ENCODE measurements around the gene BMP6. TPM values are rescaled to one million over a fixed set of nuclear protein-coding genes. Genes with fewer than 3 reads are reported as not detected.

Gene BMP6
- total RNA-seq, 1 experiment from 2014 or later: 0.28 TPM

DNA sequence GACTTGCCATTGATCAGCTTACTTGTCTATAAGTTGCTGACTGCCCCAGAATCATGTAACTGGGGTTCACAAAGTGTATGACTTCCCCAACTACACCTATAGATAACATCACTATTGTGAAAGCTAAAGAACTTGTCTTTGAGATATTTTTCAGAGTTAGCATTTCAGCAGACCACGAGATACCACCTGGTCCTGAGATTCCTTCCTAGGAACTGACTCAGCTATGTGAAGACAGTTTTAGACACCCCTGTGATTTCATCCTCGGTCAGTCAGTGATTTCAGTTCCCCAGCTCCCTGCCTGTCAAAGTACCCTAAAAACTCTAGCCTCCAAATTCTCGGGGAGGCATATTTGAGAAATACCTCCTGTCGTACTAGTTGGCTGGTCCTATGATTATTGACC is 122.3 kb downstream of the BMP6 start:
- WGBS (ENCODE audit: extremely low coverage, insufficient read length, low lambda C conversion rate): no CpG with 5 or more reads among the region's 4 CpGs
- H2BK120ac ChIP-seq (ENCODE audit: low read depth, low read length, poor library complexity, severe bottlenecking): no peak overlapping the region
- H3K79me2 ChIP-seq (ENCODE audit: insufficient read depth, low read length): no peaks in the 10 kb centered on the region

More for the DNA sequence above, 122.3 kb downstream of the BMP6 start:
- H3T11ph ChIP-seq (ENCODE audit: low read length): no peak overlapping the region
- no peak overlapping the region for H3K56ac ChIP-seq (ENCODE audit: insufficient read length, low read depth, low read length)
- H2AK5ac ChIP-seq (ENCODE audit: insufficient read length, low read length): no peak overlapping the region
- H2BK12ac ChIP-seq (ENCODE audit: insufficient read length, low read depth, low read length): no peak overlapping the region
- TF ChIP-seq, protein P1, sequence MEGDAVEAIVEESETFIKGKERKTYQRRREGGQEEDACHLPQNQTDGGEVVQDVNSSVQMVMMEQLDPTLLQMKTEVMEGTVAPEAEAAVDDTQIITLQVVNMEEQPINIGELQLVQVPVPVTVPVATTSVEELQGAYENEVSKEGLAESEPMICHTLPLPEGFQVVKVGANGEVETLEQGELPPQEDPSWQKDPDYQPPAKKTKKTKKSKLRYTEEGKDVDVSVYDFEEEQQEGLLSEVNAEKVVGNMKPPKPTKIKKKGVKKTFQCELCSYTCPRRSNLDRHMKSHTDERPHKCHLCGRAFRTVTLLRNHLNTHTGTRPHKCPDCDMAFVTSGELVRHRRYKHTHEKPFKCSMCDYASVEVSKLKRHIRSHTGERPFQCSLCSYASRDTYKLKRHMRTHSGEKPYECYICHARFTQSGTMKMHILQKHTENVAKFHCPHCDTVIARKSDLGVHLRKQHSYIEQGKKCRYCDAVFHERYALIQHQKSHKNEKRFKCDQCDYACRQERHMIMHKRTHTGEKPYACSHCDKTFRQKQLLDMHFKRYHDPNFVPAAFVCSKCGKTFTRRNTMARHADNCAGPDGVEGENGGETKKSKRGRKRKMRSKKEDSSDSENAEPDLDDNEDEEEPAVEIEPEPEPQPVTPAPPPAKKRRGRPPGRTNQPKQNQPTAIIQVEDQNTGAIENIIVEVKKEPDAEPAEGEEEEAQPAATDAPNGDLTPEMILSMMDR (conservative IDR thresholded peaks at IDR 0.05): no peak
- H2BK5ac ChIP-seq (ENCODE audit: insufficient read length, low read length): no peak overlapping the region
- no peak overlapping the region for H2AFZ ChIP-seq (ENCODE audit: low read length)
- no peaks in the 10 kb centered on the region for H3K23me2 ChIP-seq (ENCODE audit: insufficient read length, low read depth, low read length, poor library complexity, severe bottlenecking)
- no peak overlapping the region for H3K14ac ChIP-seq (ENCODE audit: insufficient read depth, low read length)
- H2BK20ac ChIP-seq (ENCODE audit: low read depth, low read length, poor library complexity, severe bottlenecking): no peak overlapping the region
- no peak overlapping the region for H3K18ac ChIP-seq (ENCODE audit: insufficient read length, low read depth, low read length)
- peaks cover 22 to 26% of the 10 kb centered on the region in 2 experiments; a peak in 4 of 5 replicates for H3K9me3 Mint-ChIP-seq
- no peak overlapping the region for H3K9ac ChIP-seq (ENCODE audit: extremely low read depth, insufficient read length, low read length)
- H4K20me1 ChIP-seq (ENCODE audit: control insufficient read depth, insufficient read depth, insufficient read length): no peaks in the 10 kb centered on the region
- H4K8ac ChIP-seq (replicated peaks; ENCODE audit: insufficient read length, low read depth, low read length): no peak overlapping the region
- H4K91ac ChIP-seq (ENCODE audit: insufficient read length, low read depth, low read length): no peak overlapping the region
- no peak overlapping the region for H3K4ac ChIP-seq (ENCODE audit: low read depth, low read length)
- peaks cover 4 to 7% of the 10 kb centered on the region in 2 experiments for H3K4me1 Mint-ChIP-seq
- H3K4me2 ChIP-seq (ENCODE audit: insufficient read depth, insufficient read length, low read length): no peak overlapping the region
- H3K27me3 ChIP-seq (ENCODE audit: insufficient read depth, low read length): no peaks in the 10 kb centered on the region
- no peak overlapping the region for H3K4me3 Mint-ChIP-seq
- no peaks in the 10 kb centered on the region for H3K79me1 ChIP-seq (ENCODE audit: insufficient read depth, low read depth, low read length, poor library complexity, severe bottlenecking)
- H3K27ac ChIP-seq (ENCODE audit: insufficient read length, low read depth, low read length): no peak overlapping the region
- H3K23ac ChIP-seq (ENCODE audit: insufficient read length, low read depth, low read length): no peak overlapping the region
- H3K9me3 ChIP-seq (ENCODE audit: control insufficient read depth, low read depth, low read length): no peaks in the 10 kb centered on the region
- no peaks in the 10 kb centered on the region; the same call in 1 of the 2 replicates for H3K27me3 Mint-ChIP-seq (ENCODE audit: low read depth)
- H3K4me1 ChIP-seq (ENCODE audit: insufficient read depth, low read length): no peaks in the 10 kb centered on the region
- H3K36me3 Mint-ChIP-seq (ENCODE audit: insufficient read depth in 1 of 3, low read depth in 3 of 3): peaks cover 1 to 16% (median 8%) of the 10 kb centered on the region in 3 experiments; a peak in 5 of 7 replicates
- H3K27ac Mint-ChIP-seq: no peak overlapping the region
- no peak overlapping the region for H2BK15ac ChIP-seq (ENCODE audit: low read depth, low read length)
- no peak for DNase-seq
- no peak overlapping the region for H4K5ac ChIP-seq (ENCODE audit: insufficient read length, low read depth, low read length)
